Gastroesophageal sphincter (tissue), 4 donors: ENCODE results near the gene QKI. TPM values are rescaled to one million over a fixed set of nuclear protein-coding genes. Genes with fewer than 3 reads are reported as not detected.
A peak's percentile ranks its signal among the peaks of the same experiment; 100 is the strongest.

Experiments used
- ATAC-seq: fragments of 150-250 bp; one replicate; pipeline ENCODE4 v1.9.1; 2016; ENCODE audit warnings: mild to moderate bottlenecking, moderate library complexity
- H3K27ac ChIP-seq, 4 donors: fragments of 200-600 bp; sonication (generic) in 3 of 4; 1 replicate in 3 of 4; 2 replicates in 1 of 4; pipeline ENCODE4 v1.5.1; 2016 to 2019
- H3K27me3 ChIP-seq: fragments of 200-600 bp; sonication (generic); one replicate; pipeline ENCODE4 v1.5.1; 2019
- H3K36me3 ChIP-seq, 2 donors: fragments of 200-600 bp; sonication (generic); one replicate each; pipeline ENCODE4 v1.5.1; 2019; ENCODE audit warnings: control low read depth in 1 of 2
- H3K4me1 ChIP-seq, 3 donors: fragments of 200-600 bp; sonication (generic); 1 replicate in 2 of 3; 2 replicates in 1 of 3; pipeline ENCODE4 v1.5.1; 2016 to 2019; ENCODE audit warnings: control low read depth in 2 of 3
- H3K4me3 ChIP-seq, 2 donors: fragments of 200-600 bp; sonication (generic); one replicate each; pipeline ENCODE4 v1.5.1; 2019; ENCODE audit warnings: mild to moderate bottlenecking in 1 of 2, moderate library complexity in 1 of 2
- H3K9me3 ChIP-seq, 3 donors: fragments of 200-600 bp; sonication (generic); one replicate each; pipeline ENCODE4 v1.5.1; 2017 to 2019; ENCODE audit warnings: control low read depth in 2 of 3
- EP300 ChIP-seq: sonication (generic); formaldehyde crosslinking; IDR thresholded peaks from one replicate; pipeline ENCODE4 v1.6.1; 2017; ENCODE audit warnings: antibody characterized with exemption, mild to moderate bottlenecking
- POLR2A ChIP-seq, 2 donors: fragments of 450-650 bp; IDR thresholded peaks; one replicate each; pipeline ENCODE4 v1.6.1; 2017; ENCODE audit warnings: antibody characterized with exemption in 2 of 2, mild to moderate bottlenecking in 2 of 2, moderate library complexity in 1 of 2
- POLR2AphosphoS5 ChIP-seq: sonication (generic); formaldehyde crosslinking; IDR thresholded peaks from one replicate; pipeline ENCODE4 v1.6.1; 2017; ENCODE audit warnings: antibody characterized with exemption
- WGBS, 2 donors: methylation state at CpG; one replicate each; pipeline ENCODE4 v1.1.5; 2018; ENCODE audit warnings: low coverage in 1 of 2; 5-methylcytosine and 5-hydroxymethylcytosine counted together
- total RNA-seq, 4 donors: library from RNA; depleted of rRNA; stranded (reverse); fragments of >200 nt; gene quantifications; one replicate each; pipeline ENCODE4 v1.1.0, GENCODE V29; 2016
- TF ChIP-seq, protein P1 (sequence below), 4 experiments: fragments of 200-600 bp in 2 of 4; fragments of 450-650 bp in 2 of 4; sonication (generic) in 1 of 4; IDR thresholded peaks; one replicate each; pipeline ENCODE4 v1.5.1; 2017 to 2019; ENCODE audit warnings: antibody characterized with exemption in 4 of 4, mild to moderate bottlenecking in 2 of 4, moderate library complexity in 2 of 4

The QKI gene
- total RNA-seq, 4 donors from 2014 or later, result 170 to 249 (median 227) TPM

GRCh38 chr6:163455552-163455951, 41.0 kb downstream of the QKI start:
- TF ChIP-seq POLR2A (IDR thresholded peaks at IDR 0.05), result no peak
- TF ChIP-seq, protein P1, sequence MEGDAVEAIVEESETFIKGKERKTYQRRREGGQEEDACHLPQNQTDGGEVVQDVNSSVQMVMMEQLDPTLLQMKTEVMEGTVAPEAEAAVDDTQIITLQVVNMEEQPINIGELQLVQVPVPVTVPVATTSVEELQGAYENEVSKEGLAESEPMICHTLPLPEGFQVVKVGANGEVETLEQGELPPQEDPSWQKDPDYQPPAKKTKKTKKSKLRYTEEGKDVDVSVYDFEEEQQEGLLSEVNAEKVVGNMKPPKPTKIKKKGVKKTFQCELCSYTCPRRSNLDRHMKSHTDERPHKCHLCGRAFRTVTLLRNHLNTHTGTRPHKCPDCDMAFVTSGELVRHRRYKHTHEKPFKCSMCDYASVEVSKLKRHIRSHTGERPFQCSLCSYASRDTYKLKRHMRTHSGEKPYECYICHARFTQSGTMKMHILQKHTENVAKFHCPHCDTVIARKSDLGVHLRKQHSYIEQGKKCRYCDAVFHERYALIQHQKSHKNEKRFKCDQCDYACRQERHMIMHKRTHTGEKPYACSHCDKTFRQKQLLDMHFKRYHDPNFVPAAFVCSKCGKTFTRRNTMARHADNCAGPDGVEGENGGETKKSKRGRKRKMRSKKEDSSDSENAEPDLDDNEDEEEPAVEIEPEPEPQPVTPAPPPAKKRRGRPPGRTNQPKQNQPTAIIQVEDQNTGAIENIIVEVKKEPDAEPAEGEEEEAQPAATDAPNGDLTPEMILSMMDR (IDR thresholded peaks at IDR 0.05), result no peak
- no peak for TF ChIP-seq EP300
- no peak for TF ChIP-seq POLR2AphosphoS5
- no peak overlapping the region for H3K4me3 ChIP-seq
- H3K4me1 ChIP-seq, result peaks cover 24 to 87% (median 25%) of the 10 kb centered on the region in 3 donors
- no peak for ATAC-seq
- no peak overlapping the region for H3K27ac ChIP-seq
- no peaks in the 10 kb centered on the region for H3K27me3 ChIP-seq
- H3K9me3 ChIP-seq, result no peaks in the 10 kb centered on the region
- H3K36me3 ChIP-seq, result no peaks in the 10 kb centered on the region

DNA sequence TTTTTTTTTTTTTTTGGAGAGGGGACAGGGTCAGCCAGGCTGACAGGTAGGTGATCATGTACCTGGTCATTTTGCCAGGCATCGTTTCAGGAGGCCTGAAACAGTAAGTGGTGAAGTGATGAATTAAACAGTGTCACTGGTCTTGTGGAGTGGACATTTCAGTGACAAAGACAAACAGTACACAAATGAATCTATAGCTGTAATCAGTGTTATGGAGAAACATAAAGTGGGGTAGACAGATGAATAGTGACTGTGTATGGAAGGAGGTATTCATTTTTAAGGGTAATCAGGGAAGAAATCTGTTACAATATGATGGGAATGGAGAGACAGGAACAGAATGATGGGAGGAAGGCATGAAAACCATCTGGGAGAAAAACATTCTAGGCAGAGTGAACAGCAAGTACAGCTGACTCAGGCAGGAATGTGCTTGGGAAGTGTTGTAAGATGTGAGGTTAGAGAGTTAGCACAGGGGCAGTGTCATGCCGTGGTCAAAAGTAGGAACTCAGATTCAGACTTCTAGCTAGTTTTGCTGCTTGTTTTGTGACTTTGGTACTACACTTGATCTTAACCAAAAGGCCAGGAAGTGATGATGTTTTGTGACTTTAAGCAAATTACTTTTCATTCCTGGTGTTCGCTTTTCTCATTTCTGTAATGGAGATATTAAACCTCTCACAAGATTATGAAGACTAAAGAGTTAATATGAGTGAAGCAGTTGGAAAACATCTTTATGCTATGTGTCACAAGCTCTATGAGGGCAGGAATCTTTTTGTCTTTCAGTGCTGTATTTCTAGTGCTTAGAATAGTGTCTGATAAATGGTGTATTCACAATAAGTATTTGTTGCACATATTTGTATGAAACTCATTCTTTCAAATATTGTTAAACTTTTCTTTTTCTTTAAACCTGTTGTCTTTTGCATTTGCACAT, 43.4 kb downstream of the QKI start:
- WGBS, 2 donors, result 61 to 64% methylated on average over 2 to 3 of the region's 3 CpGs
- peaks cover 24 to 89% (median 25%) of the 10 kb centered on the region in 3 donors for H3K4me1 ChIP-seq

DNA sequence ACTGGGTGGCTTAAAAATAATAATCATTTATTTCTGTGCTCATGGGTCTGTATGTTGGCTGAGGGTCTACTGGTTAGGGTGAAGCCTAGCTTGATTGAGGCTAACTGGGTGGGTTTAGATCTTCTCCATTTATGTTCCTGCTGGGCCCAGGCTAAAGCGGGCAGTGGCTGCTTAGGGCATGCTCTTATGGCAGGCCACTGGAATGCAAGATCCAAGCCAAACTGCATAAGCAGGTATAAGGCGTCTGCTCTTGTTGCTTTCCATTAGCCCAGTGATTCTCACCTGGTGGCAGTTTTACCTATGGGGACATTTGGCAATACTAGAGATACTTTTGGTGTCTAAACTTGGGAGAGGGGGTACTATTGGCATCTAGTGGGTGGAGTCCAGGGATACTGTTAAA, 44.5 kb downstream of the QKI start:
- peaks cover 24 to 81% (median 25%) of the 10 kb centered on the region in 3 donors for H3K4me1 ChIP-seq
- WGBS, 2 donors, result no CpG with 5 or more reads among the region's 2 CpGs
- H3K4me3 ChIP-seq, result no peak overlapping the region
- ATAC-seq, result no peak
- H3K27me3 ChIP-seq, result no peaks in the 10 kb centered on the region
- no peaks in the 10 kb centered on the region for H3K9me3 ChIP-seq
- TF ChIP-seq, protein P1 (IDR thresholded peaks at IDR 0.05), result no peak
- no peak for TF ChIP-seq POLR2A (IDR thresholded peaks at IDR 0.05)
- no peak for TF ChIP-seq EP300
- H3K27ac ChIP-seq, result peak overlapping the region in 1 of 4 donors; percentile 19
- H3K36me3 ChIP-seq, result no peaks in the 10 kb centered on the region

More for the DNA sequence above, 43.4 kb downstream of the QKI start:
- Histone ChIP-seq H3K4me3 (no peak overlapping the region), H3K27me3 (no peaks in the 10 kb centered on the region), H3K36me3 (no peaks in the 10 kb centered on the region), H3K27ac (peak overlapping the region in 3 of 4 donors; percentile 36 to 70 (median 45)), H3K9me3 (no peaks in the 10 kb centered on the region)
- ATAC-seq, result peak; percentile 93
- no peak for TF ChIP-seq POLR2A (IDR thresholded peaks at IDR 0.05)
- TF ChIP-seq, protein P1 (IDR thresholded peaks at IDR 0.05), result peak in 1 of 4 experiments; percentile 12
- peak; percentile 69 for TF ChIP-seq POLR2AphosphoS5

DNA sequence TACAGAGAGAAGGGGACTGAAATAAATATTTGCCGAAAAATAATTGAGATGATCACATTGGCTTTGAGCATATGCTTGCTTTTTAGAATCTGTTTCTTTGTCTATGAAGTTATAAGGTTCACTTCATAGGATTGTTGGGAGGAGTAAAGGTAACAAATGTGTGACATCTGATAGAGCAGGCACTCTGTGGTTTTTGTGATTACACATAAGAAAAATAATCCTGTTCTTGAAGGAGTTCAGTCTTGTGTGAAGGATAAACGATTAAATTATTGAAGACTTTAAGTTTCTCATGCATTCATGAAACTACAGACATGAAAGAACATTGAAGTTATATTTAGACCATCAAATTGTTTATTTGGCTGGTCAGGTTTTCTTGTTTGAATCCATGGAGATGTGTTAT, 45.0 kb downstream of the QKI start:
- no peak overlapping the region for H3K4me3 ChIP-seq
- WGBS, 2 donors, result 73 to 82% methylated on average over 2 of the region's 2 CpGs
- ATAC-seq, result no peak
- TF ChIP-seq EP300, result no peak
- TF ChIP-seq, protein P1 (IDR thresholded peaks at IDR 0.05), result no peak
- TF ChIP-seq POLR2A (IDR thresholded peaks at IDR 0.05), result no peak
- TF ChIP-seq POLR2AphosphoS5, result no peak
- H3K27me3 ChIP-seq, result no peaks in the 10 kb centered on the region
- peaks cover 24 to 80% (median 25%) of the 10 kb centered on the region in 3 donors for H3K4me1 ChIP-seq
- peak overlapping the region in 1 of 4 donors; percentile 19 for H3K27ac ChIP-seq
- no peaks in the 10 kb centered on the region for H3K36me3 ChIP-seq
- no peaks in the 10 kb centered on the region for H3K9me3 ChIP-seq

DNA sequence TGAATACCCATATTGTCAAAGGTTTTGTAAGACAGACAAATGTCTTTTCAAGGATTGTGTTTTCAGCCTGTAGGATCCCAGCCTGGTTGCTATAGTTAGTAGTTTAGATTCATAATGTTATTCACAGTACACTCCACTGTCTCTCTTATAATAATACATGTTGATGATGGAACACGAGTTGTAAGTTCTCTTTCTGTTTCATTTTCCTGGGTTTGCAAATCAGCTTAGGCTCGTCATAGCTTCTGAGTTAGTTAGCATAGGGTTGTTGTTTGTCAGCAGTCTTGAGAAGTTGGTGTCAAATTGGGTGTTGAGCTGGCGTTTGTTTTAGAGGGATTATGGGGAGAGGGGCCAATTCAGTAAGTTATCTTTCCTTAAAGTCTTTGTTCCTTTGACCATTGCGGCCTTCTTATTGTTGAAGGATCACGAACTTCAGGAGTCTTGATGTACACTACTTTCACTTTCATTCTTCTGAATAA, 45.8 kb downstream of the QKI start:
- ATAC-seq, result no peak
- H3K4me3 ChIP-seq, result peak overlapping the region; percentile 32 to 33
- no peaks in the 10 kb centered on the region for H3K9me3 ChIP-seq
- TF ChIP-seq POLR2A (IDR thresholded peaks at IDR 0.05) (no peak), POLR2AphosphoS5 (no peak), EP300 (no peak)
- TF ChIP-seq, protein P1 (IDR thresholded peaks at IDR 0.05), result no peak
- H3K27me3 ChIP-seq, result no peaks in the 10 kb centered on the region
- no peaks in the 10 kb centered on the region for H3K36me3 ChIP-seq
- peaks cover 24 to 77% (median 25%) of the 10 kb centered on the region in 3 donors for H3K4me1 ChIP-seq
- 37% methylated on average over 5 of the region's 5 CpGs; no CpG with 5 or more reads in 1 of the 2 donors for WGBS, 2 donors
- peak overlapping the region in 2 of 4 donors; percentile 13 to 42 for H3K27ac ChIP-seq
